C4-2B (cell line): ENCODE data around the gene GALNT7.

Experiments
- H3K27ac ChIP-seq: fragments of 450-650 bp; 2 replicates; pipeline ENCODE4 v1.5.1; 2017
- CTCF ChIP-seq: fragments of 450-650 bp; conservative IDR thresholded peaks from 2 replicates; pipeline ENCODE4 v1.5.1; 2017; ENCODE audit warnings: mild to moderate bottlenecking
- ZFX ChIP-seq: fragments of 450-650 bp; IDR thresholded peaks from 2 replicates; pipeline ENCODE4 v1.6.1; 2017

Gene GALNT7

GRCh38 chr4:173365359-173365996, 196.9 kb downstream of the GALNT7 start:
- TF ChIP-seq CTCF: no peak
- H3K27ac ChIP-seq: no peak overlapping the region

- TF ChIP-seq ZFX (no peak), CTCF (no peak)
- no peak overlapping the region for H3K27ac ChIP-seq
Observed at GRCh38 chr4:173367285-173367684, 198.7 kb downstream of the GALNT7 start.

- no peak overlapping the region for H3K27ac ChIP-seq
- TF ChIP-seq CTCF (no peak), ZFX (no peak)
Observed at GRCh38 chr4:173367946-173368345, 199.3 kb downstream of the GALNT7 start.

- TF ChIP-seq ZFX (no peak), CTCF (no peak)
- peak overlapping the region; percentile 86 for H3K27ac ChIP-seq
Observed at GRCh38 chr4:173370130-173370476, 201.5 kb downstream of the GALNT7 start.

- peak within 1 kb of the TSS; percentile 86 for H3K27ac ChIP-seq
- TF ChIP-seq ZFX: no peak
Observed at GRCh38 chr4:173370477-173371291, 202.1 kb downstream of the GALNT7 start, which contains the start of gene SAP30. Gene SAP30 (plus strand): TSS chr4:173370954. CDS start chr4:173371183, 229 bp downstream.

GRCh38 chr4:173371292-173372192, 202.9 kb downstream of the GALNT7 start:
- TF ChIP-seq CTCF (no peak), ZFX (0 out of 2 replicates have a peak, but pooled peaks have one; percentile 22)
- H3K27ac ChIP-seq: peak overlapping the region; percentile 86
